NCI-H1092 treated with DMSO at 0.1 percent for 48 hours (cell line): Measurements from ENCODE around the gene ZRANB1.
"Not testable (repeated sequence)": the region's sequence is repeated elsewhere in the genome, so short reads cannot be mapped to it uniquely, and the experiment has no call there.

Experiments
- DNase-seq: peaks from one replicate; lab custom pipeline; 2025; lab: John Stamatoyannopoulos, UW

The ZRANB1 gene

GRCh38 chr10:124941823-124942222 lies at the start of gene ZRANB1:
Gene ZRANB1 (plus strand): TSS chr10:124942123. CDS start chr10:124942494, 371 bp downstream.
- no peak for DNase-seq

DNA sequence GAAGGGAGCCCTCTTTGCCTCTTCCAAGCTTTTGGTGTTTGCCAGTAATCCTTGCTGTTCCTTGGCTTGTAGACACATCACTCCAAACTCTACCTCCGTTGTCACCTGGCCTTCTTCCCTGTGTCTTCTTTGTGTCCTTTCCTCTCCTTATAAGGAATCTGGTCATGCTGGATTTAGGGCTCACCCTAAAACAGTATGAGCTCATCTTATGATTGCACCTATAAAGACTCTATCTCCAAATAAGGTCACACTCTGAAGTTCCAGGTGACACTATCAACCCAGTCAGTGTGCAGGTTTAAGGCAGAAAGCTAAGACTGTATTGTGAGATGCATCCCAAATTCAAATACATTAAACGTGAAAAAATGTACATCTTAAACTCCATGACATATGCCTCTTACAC lies 49.0 kb upstream of the ZRANB1 start:
- DNase-seq = no peak

- DNase-seq = no peak
Measured at GRCh38 chr10:124894569-124895215, 47.2 kb upstream of the ZRANB1 start.

DNA sequence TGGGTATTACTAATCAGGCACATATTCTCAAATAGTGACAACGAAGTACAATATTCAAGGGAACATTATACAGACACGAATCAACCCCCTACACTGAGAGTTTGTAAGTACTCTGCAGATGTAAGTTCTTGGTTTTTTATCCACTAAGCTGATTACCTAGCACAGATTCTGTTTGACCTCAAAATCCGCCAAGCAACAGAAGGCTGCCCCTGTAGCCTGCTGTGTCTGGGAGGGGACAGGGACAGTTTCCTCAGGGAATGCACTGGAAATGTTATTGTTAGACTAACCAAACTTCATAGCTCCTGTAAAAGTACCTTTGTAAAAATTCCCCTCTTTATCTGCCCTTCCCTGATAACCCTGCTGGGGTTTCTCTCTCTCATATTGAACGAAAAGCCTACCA lies 45.2 kb upstream of the ZRANB1 start:
- no peak for DNase-seq

DNA sequence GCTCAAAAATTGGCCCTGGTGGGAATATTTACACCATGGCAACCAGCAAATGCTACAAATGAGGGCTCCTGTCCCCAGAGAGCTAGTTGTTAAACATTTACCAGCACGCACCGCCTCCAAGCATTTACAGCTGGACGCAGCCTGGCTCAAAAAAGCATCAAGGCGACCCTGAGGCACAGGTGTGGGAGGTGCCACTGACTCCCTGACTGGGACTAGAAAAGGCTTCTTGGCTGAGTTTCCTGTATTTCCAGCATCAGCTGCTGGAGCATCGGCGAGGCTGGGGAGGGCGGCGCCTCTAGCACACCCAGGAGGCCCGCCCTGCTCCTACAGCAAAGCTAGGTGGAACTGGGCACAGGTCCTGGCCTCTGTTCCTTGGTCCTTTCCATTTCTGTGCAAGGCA lies 43.5 kb upstream of the ZRANB1 start:
- no peak for DNase-seq

DNA sequence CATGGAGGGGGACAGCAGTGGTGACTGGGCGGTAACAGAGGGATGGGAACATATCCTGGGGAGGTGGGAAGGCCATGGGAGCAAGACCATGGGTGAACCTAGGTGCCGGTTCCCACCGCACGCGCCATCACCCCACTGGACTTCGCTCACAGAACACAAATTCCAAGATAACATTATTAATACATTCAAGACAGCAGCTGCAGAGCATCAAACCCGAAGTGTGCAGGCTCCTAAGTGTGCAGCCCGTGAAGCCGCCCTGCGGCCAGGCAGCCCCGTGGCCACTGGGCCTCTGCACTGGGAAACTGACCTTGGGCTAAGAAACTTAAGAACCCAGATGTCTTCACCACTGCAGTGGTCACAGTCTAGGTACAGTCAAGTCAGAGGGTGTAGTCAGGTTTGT lies 42.8 kb upstream of the ZRANB1 start:
- DNase-seq = no peak

- no peak for DNase-seq
Measured at GRCh38 chr10:124902462-124902861, 39.5 kb upstream of the ZRANB1 start.

- DNase-seq = peak; percentile 18
Measured at GRCh38 chr10:124903111-124903510, 38.8 kb upstream of the ZRANB1 start.

DNA sequence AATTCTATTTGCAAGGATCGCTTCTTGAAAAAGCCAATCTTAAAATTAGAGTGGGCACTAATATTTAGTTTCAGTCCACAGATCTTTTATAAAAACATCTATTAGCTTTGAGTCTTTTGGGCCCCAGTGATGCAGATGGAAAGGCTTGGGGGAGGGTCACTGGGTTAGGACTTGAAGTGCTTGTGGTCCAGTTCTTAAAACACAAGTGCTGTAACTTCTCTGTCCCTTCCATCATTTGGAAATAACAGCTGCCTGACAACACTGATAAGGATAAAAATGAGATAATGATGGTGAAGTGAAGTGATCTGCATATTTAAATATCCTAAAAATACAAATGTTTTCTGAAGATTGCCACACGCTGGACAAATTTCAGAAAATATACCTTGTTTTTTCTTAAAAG lies 37.1 kb upstream of the ZRANB1 start:
- no peak for DNase-seq

DNA sequence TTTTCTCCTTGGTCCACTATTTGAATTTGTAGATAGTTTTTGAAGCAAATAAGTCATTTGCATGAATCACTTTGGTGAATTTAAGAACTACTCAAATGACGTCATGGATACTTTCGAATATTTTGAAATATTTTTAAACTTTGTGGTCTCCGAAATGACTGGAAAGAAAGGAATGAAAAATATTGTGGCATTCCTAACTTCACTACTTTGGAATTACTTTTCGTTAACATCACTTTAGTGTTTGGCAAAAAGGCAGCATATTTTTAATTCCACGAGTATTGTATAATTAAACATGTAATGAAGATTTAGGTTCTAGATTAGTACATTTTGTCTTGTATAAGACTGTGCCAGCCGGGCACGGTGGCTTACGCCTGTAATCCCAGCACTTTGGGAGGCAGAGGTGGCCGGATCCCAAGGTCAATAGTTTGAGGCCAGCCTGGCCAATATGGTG lies 35.3 kb upstream of the ZRANB1 start:
- no peak for DNase-seq

DNA sequence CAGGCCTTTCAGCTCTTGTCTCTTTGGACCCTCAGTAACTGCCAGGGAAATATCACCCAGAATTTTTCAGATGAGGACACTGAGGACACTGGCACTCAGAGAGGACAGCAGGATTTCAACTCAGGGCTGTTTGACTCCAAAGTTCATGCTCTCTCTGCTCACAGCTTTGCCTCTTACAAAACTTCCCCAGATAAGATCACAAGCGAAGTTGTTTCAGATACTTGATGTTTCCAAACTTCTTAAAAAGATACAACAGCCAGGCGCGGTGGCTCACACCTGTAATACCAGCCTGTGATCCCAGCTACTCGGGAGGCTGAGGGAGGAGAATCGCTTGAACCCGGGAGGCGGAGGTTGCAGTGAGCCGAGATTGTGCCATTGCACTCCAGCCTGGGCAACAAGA lies 32.4 kb upstream of the ZRANB1 start:
- DNase-seq = no peak

- DNase-seq = no peak
Measured at GRCh38 chr10:124911124-124912067, 30.5 kb upstream of the ZRANB1 start.

DNA sequence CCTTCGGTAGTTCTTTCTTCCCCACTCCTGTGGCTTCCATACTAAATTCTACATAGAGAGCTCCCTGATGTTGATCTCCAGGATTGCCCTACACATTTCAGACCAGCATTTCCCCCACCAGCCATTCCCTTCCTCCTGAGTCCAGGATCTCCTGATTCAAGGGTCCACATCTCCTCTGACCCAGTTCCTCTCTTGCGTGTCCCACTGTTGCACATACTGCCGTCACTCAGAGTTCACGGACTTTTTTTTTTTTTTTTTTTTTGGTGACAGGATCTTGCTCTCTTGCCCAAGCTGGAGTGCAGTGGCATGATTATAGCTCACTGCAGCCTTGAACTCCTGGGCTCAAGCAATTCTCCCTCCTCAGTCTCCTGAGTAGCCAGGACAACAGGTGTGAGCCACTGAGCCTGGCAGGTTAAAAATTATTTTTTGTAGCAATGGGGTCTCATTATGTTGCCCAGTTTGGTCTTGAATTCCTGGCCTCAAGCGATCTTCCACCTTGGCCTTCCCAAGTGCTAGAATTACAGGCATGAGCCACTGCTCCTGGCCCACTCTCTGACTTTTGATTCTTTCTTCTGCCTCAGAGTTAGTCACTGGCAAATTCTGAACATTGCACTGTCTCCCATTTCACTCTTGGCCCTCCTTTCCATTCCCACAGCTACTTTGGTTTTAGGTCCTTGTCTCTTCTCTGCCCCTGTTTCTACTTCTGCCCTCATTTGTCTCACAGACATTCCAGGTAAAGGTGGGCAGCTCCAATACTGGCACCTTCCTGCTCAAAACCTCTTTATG lies 29.6 kb upstream of the ZRANB1 start:
- DNase-seq = no peak

GRCh38 chr10:124913167-124913566 lies 28.8 kb upstream of the ZRANB1 start:
- DNase-seq = no peak

GRCh38 chr10:124914398-124914797 lies 27.5 kb upstream of the ZRANB1 start:
- not testable (repeated sequence) for DNase-seq

DNA sequence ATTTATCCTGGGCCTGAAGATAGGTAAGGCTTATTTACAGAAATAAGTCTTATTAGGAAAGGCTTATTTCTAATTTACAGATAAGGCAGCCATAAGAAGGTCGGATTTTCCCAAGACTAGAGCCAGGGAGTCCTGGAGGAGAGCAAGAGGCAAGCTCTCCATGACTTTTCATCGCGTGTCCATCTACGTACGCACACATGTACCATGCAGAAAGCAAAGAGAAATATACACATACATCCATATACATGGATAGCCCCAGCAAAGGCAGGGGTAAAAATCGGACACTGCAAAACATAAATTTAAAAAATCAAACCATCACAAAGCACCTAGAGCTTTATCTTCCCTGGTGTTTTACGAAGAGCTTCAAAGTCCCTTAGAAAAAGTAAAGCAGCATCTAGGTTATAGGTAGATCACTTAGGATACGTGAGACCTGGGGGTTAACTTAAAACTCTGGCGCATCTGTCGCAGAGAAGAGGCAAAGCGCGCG lies 25.8 kb upstream of the ZRANB1 start:
- peak; percentile 48 for DNase-seq

DNA sequence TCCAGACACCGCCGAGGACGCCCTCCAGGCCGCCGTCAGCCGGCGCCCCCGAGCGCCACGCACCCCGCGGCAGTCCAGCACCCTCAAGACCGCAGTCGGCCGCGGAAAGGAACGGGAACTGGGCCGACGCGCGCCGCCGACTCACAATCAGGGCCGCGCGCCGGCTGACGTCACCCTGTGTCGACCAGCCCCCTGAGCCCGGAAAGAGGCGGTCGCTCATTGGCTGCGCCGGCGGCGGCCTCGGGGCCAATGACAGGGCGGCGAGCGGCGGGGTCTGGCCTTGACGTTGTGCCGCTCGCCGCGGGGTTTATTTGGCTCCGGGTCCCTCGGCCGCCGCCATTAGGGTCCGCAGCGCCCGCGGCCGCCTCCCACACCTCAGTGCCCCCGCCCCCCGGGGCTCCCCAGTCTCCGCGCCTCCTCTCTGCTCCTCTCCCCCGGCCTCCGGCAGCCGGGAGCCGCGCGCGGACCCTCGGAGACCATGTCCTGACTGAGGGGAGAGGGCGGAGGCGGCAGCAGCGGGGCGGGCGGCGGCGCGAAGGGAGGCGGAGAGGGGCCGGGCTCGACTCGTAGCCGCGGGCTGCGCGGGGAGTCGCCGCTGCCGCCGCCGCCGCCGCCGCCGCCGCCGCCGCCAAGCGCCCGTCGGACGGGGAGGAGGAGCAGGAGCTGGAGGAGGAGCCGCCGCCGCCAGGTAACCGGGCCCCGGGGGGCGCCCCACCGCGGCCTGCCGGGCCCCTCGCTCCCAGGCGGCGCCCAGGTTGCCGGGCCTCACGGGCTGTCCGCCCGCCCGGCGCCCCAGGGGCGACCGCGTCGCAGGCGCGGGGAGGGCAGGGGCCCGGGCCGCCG lies 25.1 kb upstream of the ZRANB1 start:
- DNase-seq = peak; percentile 91

DNA sequence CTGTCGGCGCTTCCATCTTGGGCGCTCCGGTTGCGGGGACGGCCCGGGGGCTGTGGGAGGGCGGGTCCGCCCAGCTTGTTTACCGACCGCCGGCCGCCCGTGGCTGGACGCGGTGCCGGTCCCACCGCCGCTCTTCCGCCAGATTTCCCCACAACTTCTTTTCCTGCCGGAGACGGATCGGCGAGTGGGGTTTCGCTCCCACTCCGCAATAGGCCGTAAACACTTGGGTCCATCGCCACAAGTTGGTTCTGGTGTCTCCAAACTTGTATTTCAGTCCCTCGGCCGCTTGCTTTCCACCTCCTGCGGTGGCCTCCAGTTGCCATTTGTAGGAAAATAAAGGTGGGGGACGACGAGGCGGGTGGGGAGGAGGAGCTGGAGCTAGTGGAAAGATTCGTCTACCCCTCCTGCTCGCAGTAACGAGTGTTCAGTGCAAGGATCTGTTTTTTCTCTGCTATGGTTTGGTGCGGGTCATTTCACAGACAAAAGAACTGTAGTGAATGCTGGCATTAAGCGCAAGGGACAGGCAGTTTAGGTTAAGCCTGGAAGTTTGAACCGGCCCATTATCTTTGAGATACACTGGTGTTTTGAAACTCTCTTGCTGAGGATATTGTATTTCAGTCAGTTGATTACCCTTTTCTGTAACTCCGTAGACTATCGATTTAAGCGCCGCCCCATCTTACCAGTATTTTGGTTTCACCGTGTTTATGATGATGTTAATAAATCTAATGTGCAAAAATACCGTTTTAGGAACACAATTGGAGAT lies 24.3 kb upstream of the ZRANB1 start:
- no peak for DNase-seq

- DNase-seq = no peak
Measured at GRCh38 chr10:124918191-124918830, 23.6 kb upstream of the ZRANB1 start.

- no peak for DNase-seq
Measured at GRCh38 chr10:124918906-124919305, 23.0 kb upstream of the ZRANB1 start.
